HG02588 (cell line): Measurements from ENCODE around the gene ARHGAP26.

ENCODE experiments used
- ATAC-seq: cut with Tn5 transposase; IDR thresholded peaks from one replicate; pipeline ENCODE4 v1.9.1; 2021; ENCODE audit warnings: mild to moderate bottlenecking, moderate library complexity; ENCODE audit not compliant: unreplicated experiment

ARHGAP26 gene

GRCh38 chr5:142748568-142749249, 21.5 kb upstream of the ARHGAP26 start:
- no peak for ATAC-seq

GRCh38 chr5:142749321-142749720, 20.9 kb upstream of the ARHGAP26 start:
- no peak for ATAC-seq

GRCh38 chr5:142753116-142753631, 17.0 kb upstream of the ARHGAP26 start:
- no peak for ATAC-seq

DNA sequence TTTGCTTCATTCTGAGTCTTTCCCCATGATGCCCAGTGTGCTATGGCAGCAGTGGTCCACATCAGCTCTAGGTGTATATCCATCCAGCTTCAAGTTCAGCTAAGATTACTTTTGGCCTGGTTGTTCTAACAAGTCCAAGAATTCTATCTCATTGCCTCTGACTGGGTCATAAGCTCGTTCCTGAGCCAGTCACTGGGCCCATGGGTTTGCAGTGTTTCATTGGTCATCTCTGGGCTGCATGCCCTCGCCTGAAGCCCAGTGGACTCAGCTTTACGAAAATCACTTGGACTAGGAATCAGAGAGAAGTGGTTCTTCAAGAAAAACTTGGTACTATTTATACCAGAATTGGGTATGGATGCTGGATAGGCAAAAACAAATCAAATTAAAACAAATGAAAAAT, 16.1 kb upstream of the ARHGAP26 start:
- no peak for ATAC-seq

GRCh38 chr5:142756576-142756975, 13.6 kb upstream of the ARHGAP26 start:
- no peak for ATAC-seq

DNA sequence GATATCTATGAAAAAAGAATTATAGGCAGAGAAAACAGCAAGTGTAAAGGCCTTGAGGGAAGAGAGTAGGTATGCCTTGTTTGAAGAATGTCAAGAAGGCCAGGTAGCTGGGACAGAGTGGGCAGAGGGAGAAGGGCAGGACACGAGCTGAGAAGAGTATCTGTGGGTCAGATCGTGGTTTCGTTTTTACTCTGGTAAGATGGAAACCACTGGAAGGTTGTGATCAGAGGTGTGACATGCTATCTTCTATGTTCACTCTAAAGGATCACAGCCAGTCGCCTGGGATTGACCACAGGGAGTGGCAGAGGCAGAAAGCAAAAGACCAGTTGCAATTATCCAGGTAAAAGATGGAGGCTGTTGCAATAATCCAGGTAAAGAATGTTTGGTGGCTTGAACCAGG, 12.6 kb upstream of the ARHGAP26 start:
- no peak for ATAC-seq

GRCh38 chr5:142758062-142758795, 11.9 kb upstream of the ARHGAP26 start:
- no peak for ATAC-seq

GRCh38 chr5:142758796-142759145, 11.4 kb upstream of the ARHGAP26 start:
- no peak for ATAC-seq

DNA sequence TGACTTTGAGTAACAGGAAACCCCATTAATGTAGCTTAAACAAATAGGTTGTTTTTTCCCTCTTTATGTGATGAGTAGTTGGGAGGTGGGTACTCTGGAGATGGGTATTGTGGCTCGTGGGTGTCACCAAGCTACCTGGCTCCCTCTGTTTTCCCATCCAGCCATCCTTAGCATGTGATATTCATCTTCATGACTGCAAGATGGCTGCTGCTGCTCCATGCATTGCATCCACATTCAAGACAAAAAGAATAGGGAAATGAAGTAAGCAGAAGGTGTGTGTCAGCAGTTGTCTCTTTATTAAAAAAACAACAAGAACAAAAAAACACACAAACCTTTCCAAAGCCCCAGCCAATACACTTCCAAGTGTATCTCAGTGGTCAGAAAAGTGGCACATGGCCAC, 6.5 kb upstream of the ARHGAP26 start:
- no peak for ATAC-seq

GRCh38 chr5:142767178-142767577, 3.0 kb upstream of the ARHGAP26 start:
- ATAC-seq, result no peak

DNA sequence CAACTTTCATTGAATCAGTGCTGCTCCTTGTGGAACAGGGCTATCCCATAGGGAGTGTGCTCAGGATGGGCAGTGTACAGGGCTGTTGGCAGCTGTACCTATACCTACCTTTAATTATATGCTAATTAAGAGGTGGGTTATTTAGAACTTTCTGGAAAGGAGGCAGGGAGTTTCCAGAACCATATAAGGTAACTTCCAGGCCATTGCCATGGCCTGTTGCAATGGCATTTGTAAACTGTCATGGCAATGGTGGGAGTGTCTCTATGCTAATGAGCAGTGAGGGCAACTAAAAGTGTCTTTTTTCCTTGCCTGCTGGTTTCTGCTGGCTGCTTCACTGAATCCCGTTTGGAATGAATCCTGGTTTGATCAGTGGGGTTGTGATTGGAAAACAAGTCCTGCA, 2.3 kb upstream of the ARHGAP26 start:
- ATAC-seq, result no peak

DNA sequence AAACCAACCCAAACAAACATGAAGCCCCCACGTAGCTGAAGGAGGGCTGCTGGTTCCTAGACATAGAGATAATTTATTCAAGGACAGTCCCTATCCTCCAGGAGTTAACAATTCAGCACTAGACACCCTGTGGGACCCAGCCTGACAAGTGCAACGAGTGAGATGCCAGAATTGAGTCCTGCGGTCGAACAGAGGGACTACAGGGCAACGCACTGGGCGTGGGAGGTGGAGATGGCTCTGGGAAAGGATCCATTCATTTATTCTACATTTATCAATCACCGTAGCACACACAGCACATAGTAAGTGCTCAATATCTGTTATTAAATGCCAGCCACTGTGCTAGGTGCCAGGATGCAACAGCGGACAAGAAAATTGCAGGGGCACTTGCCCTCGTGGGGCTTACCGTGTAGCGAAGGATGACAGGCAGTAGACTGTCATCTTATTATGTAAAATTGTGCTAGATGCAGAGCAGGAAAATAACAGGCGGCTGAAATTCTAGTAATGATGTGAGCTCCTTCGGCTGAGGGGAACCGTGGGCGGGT, 855 bp upstream of the ARHGAP26 start:
- ATAC-seq, result no peak

GRCh38 chr5:142770650-142771609, 753 bp downstream of the ARHGAP26 start:
- peak; percentile 20 for ATAC-seq

DNA sequence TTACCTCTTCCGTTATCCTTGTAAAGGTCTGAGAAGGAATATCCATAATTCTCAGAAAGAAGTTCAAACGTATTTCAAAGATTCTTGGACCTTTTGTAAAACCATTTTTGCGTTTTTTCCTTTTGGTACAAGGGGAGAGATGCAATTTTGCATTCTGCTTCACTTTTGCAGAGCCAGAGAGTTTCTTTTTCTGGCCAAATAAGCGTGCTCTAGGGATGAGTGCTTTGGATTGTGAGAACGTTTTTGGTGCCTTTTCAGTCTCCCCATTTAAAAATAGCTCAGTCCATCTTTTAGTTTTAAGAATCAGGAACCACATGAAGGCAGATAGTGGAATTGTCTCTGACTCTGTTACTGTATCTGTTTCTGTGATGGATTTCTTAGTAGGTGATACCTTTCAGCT, 1.5 kb downstream of the ARHGAP26 start:
- ATAC-seq, result no peak

DNA sequence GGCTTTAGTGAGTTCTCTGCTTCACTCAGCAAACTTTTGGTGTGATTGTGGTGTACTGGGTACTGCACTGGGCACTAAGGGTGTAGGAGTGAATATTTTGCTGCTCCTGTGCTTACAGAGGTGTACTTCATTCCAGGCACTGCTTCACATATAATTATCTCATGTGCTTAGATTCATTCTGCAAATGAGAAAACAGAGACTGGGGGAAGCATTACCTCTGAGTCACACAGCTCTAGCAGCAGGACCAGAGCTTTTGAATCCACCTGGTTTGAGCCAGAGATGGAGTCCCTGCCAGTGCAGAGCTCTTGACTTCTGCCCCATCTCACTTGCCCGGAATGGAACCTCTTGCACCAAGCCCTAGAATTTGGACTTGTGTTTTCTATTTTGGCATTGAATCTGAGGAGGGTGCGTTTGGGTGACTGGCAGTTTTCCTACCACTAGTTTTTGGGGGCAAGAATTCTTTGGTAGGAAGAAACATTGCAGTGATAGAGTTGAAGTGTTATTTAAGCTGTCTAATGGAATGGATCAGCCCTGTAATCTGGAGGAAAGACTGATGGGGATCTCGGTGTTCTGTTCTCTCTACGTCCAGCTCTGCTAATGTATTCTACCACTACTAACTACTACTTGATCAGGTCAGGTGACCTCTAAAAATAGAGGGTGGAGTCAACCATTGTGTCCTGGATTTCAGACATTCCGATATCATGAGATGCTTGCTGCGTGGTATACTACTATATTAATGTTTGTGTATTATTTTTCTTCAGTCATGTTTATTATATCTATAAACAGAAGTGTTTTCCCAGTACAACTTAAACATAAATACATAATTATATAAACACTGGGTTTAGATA, 2.5 kb downstream of the ARHGAP26 start:
- ATAC-seq, result no peak

DNA sequence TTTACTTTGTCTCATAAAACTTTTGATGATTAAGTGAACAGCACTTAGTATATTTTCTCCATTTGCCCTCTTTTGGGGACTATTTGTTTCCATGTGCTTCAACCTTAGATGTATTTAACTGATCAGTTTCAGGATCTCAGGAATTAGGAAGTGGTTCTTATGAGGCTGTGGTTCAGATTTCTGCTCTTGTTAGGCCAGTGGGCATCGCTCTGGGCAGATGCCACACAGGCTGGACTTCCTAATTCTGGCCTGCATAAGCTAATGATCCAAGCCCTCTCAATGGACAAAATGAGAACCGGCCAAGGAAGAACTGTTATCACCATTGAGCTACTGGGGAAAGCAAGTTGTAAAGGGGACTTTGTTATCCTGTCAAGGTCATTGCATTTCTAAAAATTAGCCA, 6.9 kb downstream of the ARHGAP26 start:
- no peak for ATAC-seq

GRCh38 chr5:142777850-142778249, 7.7 kb downstream of the ARHGAP26 start:
- ATAC-seq, result no peak

DNA sequence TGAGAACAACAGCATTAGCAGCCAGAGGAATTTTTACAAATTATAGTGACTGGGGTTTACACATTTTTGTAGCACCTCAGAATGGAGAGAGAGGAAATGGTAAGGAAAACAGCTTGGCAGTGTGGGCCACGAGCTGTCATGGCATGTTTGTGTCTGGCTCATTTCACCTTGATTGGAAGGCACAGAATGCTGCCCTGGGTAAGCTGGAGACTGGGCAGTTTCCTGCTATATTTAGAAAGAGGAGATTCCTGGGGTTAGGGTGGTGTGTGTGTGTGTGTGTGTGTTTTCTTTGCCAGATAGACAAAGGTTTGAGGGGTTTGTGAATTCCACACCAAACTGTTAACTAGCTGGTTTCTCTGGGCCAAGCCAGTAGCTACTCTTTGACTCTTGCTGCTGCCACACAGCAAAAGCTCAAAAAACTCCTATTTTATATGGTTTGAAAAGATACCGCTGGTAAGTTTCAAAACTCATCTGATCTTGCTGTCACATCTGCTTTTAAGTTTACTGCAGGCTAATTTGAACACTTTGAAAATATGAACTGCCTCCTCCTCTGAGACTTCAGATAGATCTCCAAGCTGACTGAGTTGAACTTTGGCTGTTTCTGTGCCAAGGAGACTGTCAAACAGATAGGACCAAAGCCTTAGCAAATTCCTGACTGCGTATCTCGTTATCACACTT, 9.1 kb downstream of the ARHGAP26 start:
- ATAC-seq, result no peak

DNA sequence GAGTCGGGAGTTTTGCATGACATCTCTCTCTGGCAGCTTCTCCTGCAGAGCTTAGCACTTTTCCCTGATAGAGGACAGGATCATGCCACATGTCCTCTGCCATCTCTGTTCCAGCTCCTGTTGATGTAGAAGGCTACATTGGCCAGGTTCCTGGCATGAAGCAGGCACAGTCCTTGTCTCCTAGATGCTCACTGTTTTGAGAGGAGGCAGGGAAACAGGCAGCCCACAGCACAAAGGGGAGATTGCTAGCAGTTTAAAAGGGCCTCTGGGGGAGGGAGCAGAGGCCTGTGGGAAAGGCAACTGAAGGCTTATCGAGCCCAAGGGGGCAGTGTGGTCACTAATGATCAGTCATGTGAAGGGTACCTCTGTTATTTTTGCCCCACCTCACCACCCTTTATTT, 10.7 kb downstream of the ARHGAP26 start:
- ATAC-seq, result no peak
